GM21526 (cell line): Measurements from ENCODE around the gene DNAJC17.

Experiments
- ATAC-seq: cut with Tn5 transposase; IDR thresholded peaks from one replicate; pipeline ENCODE4 v1.9.1; 2021; ENCODE audit warnings: moderate library complexity; ENCODE audit not compliant: unreplicated experiment, low FRiP score

The DNAJC17 gene, protein sequence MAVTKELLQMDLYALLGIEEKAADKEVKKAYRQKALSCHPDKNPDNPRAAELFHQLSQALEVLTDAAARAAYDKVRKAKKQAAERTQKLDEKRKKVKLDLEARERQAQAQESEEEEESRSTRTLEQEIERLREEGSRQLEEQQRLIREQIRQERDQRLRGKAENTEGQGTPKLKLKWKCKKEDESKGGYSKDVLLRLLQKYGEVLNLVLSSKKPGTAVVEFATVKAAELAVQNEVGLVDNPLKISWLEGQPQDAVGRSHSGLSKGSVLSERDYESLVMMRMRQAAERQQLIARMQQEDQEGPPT

DNA sequence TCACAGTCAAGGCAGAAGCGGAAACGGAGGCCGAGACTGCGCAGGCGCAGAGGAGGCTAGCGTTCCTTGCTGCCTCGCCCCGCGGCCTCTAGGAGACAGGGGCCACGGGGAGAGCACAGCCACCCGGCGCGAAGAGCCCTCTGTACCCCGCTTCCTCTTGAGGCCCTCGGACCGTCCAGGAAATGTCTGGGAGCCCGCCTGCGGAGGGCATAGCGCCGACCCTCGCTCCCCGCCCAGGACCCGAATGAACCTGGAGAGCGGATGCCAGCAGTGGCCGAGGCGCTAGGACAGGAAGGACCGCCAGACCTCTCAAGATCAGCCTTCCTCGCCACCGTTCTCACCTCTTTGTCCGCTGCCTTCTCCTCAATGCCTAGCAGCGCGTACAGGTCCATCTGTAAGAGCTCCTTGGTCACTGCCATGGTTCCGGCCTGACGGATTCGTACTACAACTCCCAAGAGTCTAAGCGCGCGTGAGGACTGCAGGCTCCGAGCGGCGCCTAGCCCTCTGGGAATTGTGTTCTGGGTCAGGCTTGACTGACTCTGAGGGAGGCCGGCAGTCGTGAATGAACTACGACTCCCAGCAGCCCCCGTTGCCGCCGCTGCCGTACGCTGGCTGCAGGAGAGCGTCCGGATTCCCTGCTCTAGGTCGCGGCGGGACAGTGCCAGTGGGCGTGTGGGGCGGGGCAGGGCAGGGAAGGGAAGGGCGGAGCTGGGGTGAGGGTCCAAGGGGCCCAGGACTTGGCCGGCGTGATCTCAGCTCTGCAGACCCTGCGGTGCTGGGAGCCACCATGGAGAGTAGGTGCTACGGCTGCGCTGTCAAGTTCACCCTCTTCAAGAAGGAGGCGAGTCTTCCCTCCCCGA is at the start of gene DNAJC17, which contains the start of gene ZFYVE19:
DNAJC17 (minus strand) TSS at position 446 of the 860 bp plus-strand sequence; CDS start at position 419, 27 bp downstream.
ZFYVE19 (plus strand) TSS at position 62 of the 860 bp plus-strand sequence; CDS start at position 563, 501 bp downstream.
- ATAC-seq = peak; percentile 87

DNA sequence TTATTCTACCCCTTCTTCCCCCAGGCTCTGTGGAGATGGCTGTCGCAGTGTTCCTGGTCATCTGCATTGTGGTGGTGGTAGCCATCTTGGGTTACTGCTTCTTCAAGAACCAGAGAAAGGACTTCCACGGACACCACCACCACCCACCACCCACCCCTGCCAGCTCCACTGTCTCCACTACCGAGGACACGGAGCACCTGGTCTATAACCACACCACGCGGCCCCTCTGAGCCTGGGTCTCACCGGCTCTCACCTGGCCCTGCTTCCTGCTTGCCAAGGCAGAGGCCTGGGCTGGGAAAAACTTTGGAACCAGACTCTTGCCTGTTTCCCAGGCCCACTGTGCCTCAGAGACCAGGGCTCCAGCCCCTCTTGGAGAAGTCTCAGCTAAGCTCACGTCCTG is 49.5 kb upstream of the DNAJC17 start:
- no peak for ATAC-seq

DNA sequence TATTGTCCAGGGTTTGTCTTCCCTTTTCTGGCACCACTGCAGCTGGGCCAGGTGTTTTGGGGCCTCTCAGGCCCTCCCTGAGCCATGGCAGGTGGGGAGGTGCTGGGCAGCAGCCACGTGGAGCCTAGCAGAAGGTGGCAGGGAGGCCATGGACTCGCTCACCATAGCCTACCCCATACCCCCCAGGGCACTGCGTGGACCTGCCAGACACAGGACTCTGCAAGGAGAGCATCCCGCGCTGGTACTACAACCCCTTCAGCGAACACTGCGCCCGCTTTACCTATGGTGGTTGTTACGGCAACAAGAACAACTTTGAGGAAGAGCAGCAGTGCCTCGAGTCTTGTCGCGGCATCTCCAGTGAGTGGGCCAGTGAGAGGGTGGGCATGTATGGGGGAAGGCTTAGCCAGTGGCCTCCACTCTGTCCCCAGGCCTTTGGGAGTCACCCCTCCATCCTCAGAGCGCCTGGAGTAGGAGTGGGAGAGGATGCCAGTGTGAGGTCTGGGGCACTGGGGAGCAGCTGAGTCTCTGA is 48.5 kb upstream of the DNAJC17 start:
- ATAC-seq = no peak

DNA sequence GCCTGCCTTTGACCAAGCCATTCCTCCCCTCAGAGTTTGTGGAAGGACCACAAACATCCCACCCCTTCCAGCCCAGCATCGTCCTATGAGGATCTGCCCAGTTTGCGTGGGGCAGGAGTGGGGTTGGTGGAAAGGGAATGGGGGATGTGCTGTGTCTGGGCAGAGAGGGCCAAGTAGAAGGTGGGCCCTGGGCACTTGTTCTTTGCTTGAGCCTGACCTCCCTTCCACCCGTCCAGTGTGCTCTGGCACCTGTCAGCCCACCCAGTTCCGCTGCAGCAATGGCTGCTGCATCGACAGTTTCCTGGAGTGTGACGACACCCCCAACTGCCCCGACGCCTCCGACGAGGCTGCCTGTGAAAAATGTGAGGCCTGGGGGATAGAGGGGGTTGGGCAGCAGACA is 46.9 kb upstream of the DNAJC17 start:
- ATAC-seq = no peak

DNA sequence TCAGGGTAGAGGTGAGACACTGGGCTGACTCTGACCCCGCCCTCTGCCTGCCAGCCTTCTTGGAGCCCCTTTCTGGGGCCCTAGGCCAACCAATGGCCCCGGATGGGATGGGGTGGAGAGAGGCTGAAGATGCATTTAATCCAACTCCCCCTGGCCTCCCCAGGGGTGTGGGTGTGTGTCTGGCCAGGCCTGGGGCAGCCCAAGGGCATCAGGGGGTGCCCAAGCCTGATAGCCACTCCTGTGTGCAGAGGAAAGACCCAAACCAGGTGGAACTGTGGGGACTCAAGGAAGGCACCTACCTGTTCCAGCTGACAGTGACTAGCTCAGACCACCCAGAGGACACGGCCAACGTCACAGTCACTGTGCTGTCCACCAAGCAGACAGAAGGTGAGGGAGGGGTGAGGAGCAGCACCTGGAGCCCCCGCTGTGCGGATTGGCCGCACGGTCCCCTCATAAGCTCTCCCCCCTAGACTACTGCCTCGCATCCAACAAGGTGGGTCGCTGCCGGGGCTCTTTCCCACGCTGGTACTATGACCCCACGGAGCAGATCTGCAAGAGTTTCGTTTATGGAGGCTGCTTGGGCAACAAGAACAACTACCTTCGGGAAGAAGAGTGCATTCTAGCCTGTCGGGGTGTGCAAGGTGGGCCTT is 46.1 kb upstream of the DNAJC17 start:
- ATAC-seq = no peak

DNA sequence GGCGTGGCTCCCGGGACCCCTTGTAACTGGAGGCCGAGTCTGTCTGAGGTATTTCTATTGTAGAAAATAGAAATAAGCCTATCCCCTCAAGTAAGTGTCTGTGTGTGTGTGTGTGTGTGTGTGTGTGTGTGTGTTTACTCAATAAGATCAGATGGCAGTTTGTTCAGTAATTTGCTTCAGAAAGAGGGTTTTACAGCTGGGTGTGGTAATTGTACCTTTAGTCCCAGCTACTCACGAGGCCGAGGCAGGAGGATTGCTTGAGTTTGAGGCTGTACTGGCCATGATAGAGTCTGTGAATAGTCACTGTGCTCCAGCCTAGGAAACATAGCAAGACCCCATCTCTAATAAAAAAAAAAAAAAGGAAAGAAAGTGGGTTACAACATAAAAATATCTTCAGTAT is 45.3 kb upstream of the DNAJC17 start:
- ATAC-seq = no peak

DNA sequence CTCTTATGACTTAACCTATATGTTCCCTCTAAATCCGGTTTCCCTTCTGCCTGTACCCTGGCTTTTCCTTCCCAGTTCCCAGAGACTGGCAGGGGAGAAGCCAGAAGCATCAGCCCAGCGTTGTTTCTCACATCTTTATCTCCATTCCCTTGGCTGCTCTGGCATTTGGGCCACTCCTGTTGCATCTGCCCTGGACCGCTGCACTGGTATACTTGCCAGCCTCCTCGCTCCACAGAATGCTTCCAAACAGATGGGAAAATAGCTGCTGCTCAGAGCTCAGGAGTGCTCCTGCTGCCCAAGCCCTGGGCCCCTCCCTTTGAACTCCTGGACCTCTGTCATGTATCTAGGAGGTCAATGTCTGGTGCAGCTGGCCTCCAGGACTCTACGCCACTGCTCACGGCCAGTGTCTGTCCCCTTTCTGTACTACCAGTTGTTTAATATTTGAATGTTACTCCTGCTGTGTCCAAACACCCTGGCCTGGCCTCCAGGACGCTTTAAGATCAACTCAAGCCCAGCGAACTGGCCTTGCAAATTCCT is 43.4 kb upstream of the DNAJC17 start:
- ATAC-seq = no peak

DNA sequence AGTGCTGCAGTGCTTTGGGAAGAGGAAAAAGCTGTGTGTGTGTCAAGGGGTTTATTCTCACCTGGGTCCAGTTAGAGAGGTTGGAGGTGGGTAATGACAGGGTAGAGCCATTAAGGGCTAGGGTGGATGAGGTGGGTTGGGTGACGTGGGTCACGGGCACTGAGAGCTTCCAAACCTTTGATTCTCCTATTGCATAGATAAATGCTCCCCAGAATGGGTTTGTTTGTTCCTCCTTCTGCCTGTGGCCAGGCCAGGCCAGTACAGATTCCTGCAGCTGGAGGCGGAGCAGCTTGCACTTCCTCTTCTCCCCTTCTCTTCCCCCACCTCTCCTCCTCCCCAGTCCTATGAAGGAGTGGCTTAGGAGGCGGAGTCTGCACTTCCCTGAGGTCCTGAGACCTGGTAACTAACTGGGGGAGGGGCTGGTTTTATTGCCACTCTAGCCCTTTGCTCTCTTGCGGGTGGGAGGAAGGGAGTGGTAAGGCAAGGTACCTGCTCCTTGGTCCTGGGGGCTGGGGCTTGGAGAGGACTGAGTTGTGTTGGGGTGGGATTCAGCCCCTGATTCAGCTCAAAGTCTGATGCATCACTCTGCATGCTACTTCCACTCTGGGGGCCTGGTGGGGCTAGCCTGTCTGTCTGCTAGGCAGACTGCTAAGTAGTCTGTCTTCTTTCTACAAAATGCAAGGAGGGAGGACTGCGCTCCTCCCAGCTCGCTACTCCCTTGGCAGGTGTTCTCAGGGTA is 40.1 kb upstream of the DNAJC17 start:
- no peak for ATAC-seq

DNA sequence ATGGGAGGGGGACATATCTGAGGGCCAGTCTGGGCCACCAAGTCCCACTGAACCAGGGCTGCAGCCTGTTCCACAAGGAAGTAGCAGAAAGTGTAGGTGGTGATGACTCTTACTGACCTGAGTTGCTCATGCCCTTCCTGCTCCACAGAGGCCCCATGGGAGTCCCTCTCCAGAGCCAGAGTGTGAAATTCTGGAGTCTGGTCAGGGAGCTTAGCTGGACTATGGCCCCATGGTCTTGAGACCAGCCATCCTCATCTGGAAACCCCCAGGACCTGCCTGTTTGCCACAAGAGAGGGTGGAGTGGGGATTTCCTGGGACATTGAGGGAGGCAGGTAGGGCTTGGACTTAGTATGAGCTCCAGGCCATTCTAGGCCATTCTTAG is 39.6 kb upstream of the DNAJC17 start:
- no peak for ATAC-seq

DNA sequence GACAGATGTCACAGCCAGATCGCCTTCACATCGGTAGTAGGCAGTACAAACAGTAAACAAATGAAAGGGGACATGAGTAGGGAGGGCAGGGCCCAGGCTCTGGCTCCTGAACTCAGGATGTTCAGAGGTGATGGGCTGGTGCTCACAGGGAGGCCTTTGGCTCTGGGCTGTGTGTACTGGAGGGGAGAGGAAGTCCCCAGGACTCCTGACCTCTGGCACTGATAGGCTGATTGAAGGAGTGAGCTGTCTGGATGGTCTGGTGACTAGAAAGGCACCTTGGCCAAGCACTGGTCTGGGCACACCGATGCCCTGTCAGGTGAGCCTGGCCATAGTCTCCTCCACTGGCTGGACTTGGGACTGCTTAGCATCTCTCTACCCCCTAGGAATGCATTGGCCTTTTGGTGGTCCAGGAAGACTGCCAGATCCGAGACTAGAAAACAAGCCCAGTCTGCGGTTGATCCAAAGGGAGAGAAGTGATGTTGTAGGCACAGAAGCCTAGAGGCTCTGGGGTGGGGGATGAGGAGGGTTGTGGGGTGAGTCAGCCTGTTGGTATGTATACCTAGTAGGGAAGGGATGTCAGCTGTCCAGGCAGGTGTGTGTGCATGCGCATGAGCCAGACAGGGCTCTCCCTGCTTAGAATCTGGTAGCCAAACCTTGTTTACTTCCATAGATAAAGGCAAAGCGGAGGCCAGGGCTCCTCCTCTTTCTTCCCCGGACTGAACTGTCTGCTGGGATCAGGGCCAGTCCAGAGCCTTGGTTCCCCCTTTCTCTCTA is 38.4 kb upstream of the DNAJC17 start:
- no peak for ATAC-seq

DNA sequence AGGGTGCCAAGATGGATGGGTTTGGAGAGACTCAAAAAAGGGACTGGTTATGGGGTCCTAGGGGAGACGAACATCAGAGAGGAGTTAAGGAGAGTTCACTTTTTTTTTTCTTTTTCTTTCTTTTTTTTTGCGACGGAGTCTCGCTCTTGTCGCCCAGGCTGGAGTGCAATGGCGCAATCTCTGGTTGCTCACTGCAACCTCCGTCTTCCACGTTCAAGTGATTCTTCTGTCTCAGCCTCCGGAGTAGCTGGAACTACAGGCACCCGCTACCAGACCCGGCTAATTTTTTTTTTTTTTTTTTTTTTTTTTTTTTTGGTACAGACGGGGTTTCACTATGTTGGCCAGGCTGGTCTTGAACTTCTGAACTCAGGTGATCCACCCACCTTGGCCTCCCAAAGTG is 37.8 kb upstream of the DNAJC17 start:
- no peak for ATAC-seq

DNA sequence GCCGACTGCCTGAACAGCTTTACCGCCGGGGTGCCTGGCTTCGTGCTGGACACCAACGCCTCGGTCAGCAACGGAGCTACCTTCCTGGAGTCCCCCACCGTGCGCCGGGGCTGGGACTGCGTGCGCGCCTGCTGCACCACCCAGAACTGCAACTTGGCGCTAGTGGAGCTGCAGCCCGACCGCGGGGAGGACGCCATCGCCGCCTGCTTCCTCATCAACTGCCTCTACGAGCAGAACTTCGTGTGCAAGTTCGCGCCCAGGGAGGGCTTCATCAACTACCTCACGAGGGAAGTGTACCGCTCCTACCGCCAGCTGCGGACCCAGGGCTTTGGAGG is 37.4 kb upstream of the DNAJC17 start:
- ATAC-seq = no peak

DNA sequence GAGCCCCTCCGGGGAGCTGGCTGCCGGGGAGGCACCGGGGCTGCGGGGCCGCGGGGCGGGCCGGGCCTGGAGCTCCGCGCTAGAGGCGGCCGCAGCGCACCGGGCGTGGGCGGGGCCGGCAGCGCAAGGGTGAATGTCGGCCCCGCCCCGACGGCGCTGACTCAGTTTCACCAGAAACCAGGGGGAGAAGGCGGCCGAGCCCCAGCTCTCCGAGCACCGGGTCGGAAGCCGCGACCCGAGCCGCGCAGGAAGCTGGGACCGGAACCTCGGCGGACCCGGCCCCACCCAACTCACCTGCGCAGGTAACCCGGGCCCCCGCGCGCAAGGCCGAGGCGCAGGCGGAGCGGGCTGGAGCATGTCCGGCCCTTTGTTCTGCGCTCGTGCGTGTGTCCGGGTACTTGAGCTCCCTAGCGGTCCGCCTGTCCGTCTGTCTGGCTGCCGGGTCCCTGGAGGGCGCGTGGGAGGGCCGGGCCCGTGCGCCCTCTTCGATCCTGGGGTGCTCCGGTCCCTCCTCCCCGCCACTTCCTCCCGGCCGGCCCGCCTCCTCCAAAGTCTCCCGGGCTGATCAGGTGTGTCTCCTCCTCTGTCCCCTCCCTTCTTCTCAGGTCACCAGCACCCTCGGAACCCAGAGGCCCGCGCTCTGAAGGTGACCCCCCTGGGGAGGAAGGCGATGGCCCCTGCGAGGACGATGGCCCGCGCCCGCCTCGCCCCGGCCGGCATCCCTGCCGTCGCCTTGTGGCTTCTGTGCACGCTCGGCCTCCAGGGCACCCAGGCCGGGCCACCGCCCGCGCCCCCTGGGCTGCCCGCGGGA is 36.8 kb upstream of the DNAJC17 start, which contains the start of gene SPINT1:
SPINT1 (plus strand) TSS at position 164 of the 811 bp plus-strand sequence; CDS start at position 671, 507 bp downstream.
- no peak for ATAC-seq

DNA sequence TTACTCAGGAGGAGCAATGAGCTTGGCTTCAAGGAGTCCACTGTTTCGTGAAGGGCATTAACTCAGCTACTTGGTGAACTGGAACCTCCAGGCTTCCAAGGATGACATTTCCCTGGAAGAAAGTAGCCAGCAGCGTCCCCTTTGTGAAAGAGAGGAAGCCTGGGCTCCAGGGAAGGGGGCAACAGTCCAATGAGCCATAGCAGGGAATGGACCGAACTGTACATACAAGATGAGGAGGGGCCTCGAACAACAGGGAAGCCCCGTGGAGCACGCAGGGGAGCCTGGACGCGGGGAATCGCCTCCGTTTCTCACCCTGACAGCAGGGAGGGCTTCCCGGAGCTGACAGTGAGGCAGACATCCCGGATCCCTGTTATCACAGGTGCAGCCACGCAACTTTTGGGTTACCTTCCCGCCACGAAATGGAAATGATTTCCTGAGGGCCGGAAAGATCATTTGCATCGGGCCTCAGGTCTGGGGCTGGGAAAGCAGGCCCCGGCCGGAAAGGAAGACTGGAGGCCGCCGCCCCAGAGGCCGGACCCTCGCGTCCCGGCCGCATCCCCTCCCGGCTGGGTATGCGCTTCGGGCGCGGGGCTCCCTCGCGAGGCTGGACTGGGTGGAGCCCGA is 36.1 kb upstream of the DNAJC17 start:
- no peak for ATAC-seq

DNA sequence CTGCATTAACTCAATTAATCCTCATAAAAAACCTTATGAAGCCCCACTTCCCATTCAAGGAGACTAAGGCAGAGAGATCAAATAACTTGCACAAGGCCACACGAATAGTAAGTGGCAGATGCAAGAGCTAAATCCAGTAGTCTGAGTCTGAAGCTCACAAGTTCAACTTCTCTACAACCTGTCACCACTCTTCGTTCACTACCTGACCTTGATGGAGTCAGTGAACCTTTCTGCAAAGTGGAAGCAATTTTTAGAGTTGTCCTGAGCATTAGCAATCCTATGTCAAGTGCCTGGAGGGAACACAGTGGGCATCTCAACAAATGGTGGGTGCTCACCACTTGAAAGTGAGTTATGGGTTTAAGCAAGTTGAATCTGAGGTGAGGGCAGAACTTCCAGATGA is 34.5 kb upstream of the DNAJC17 start:
- ATAC-seq = no peak

DNA sequence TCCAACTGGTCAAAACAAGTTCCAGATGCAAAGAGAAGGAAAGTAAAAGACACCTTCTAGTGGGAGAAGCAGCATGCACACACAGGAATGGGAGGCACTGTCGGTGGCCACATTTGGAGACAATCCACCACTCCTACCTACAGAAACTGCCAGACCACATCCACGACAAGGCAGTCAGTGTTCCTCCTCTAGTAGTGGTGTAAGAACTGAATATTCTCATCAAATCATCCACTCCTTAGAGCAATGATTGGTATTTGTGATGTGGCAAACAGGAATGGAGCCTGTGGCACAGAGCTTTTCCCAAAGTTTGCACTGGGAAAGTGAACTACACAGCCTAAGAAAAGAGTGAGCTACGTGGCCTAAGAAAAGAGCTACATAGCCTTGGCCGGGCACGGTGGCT is 31.5 kb upstream of the DNAJC17 start:
- no peak for ATAC-seq

DNA sequence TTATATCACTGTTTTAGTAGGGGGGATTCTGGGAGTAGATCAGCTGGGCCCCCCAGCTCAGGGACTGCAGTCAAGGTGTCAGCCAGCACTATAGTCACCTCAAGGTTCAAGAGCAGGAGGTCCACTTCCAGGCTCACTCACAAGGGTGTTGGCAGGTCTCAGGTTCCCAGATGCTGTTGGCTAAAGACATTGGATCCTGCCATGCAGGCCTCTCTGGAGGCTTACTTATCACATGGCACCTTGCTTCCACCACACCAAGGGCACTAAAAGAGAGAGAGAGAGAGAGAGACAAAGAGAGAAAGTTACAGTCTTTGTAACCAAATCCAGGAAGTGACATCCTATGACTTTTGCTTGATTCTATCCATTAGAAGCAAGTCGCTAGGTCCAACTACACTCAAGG is 28.7 kb upstream of the DNAJC17 start:
- no peak for ATAC-seq

DNA sequence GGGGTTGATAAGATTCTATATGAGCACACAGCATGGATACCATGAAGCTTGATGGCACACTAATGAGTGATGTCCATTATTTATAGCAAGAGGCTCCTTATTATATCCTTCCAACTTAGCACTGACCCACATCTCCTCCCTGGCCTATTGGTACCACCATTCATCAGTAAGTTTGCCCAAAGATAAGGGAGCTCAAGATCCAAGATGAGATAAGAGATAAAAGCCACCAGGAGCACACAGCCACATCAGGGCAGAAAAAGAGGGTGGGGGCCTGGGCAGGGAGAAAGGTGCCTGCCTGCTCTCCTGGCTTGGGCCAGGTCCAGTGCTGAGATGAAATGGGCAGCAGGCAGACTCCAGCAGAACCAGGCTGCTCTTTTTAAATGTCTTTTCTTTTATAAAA is 25.6 kb upstream of the DNAJC17 start:
- no peak for ATAC-seq
